CD14-positive monocyte (primary cell): ENCODE results near the gene BRF1. TPM values are rescaled to one million over a fixed set of nuclear protein-coding genes. Genes with fewer than 3 reads are reported as not detected.
A peak's percentile ranks its signal among the peaks of the same experiment; 100 is the strongest.

ENCODE experiments used
- DNase-seq, 3 donors: peaks; one replicate each; pipeline ENCODE4 v3.0.0-alpha.2; 2011 to 2022
- H2AFZ ChIP-seq: 2 replicates; pipeline ENCODE4 v1.6.0; 2012; ENCODE audit warnings: mild to moderate bottlenecking, low read depth, low read length, inconsistent platforms; ENCODE audit not compliant: insufficient read depth, poor library complexity, severe bottlenecking
- H3K27ac ChIP-seq, 2 donors: 1 replicate in 1 of 2; 2 replicates in 1 of 2; pipeline ENCODE4 v1.5.1; 2012 to 2013; ENCODE audit warnings: low read length in 2 of 2, control low read depth in 1 of 2, inconsistent platforms in 1 of 2, low read depth in 1 of 2, mild to moderate bottlenecking in 1 of 2
- H3K27me3 ChIP-seq, 2 donors: one replicate each; pipeline versions ENCODE4 v1.6.0 to v1.6.1; 2011 to 2013; ENCODE audit warnings: low read length in 2 of 2; ENCODE audit not compliant: control insufficient read depth in 2 of 2, insufficient read depth in 2 of 2
- H3K36me3 ChIP-seq, 2 donors: replicated peaks in 1 of 2; 1 replicate in 1 of 2; 2 replicates in 1 of 2; pipeline versions ENCODE4 v1.5.1 to v1.6.1; 2012 to 2013; ENCODE audit warnings: low read length in 2 of 2, control low read depth in 1 of 2, inconsistent platforms in 1 of 2, mild to moderate bottlenecking in 1 of 2; ENCODE audit not compliant: insufficient read depth in 2 of 2, control insufficient read depth in 1 of 2
- H3K4me1 ChIP-seq, 2 donors: 1 replicate in 1 of 2; 2 replicates in 1 of 2; pipeline versions ENCODE4 v1.5.1 to v1.6.1; 2012 to 2013; ENCODE audit warnings: low read length in 2 of 2, control low read depth in 1 of 2, inconsistent platforms in 1 of 2, mild to moderate bottlenecking in 1 of 2, moderate library complexity in 1 of 2; ENCODE audit not compliant: insufficient read depth in 2 of 2, control insufficient read depth in 1 of 2
- H3K4me2 ChIP-seq: replicated peaks from 2 replicates; pipeline ENCODE3; 2012; ENCODE audit warnings: low read length, moderate library complexity, mild to moderate bottlenecking; ENCODE audit not compliant: poor library complexity, severe bottlenecking; ENCODE audit errors: extremely low read depth
- H3K4me3 ChIP-seq, 3 experiments: fragments of 200-600 bp in 1 of 3; sonication (generic) in 1 of 3; replicated peaks in 1 of 3; 1 replicate in 2 of 3; 2 replicates in 1 of 3; pipeline ENCODE4 v1.5.1; 2011 to 2013; ENCODE audit warnings: low read length in 3 of 3, mild to moderate bottlenecking in 3 of 3, control low read depth in 2 of 3, low read depth in 2 of 3, inconsistent platforms in 1 of 3, moderate library complexity in 1 of 3
- H3K79me2 ChIP-seq: 2 replicates; pipeline ENCODE4 v1.6.0; 2012; ENCODE audit warnings: mild to moderate bottlenecking, control low read depth, inconsistent platforms, low read length, moderate library complexity; ENCODE audit not compliant: insufficient read depth
- H3K9ac ChIP-seq: 2 replicates; pipeline ENCODE4 v1.6.0; 2017; ENCODE audit warnings: low read length, mild to moderate bottlenecking; ENCODE audit not compliant: insufficient read depth, poor library complexity, severe bottlenecking
- H3K9me3 ChIP-seq, 2 donors: replicated peaks in 1 of 2; 1 replicate in 1 of 2; 2 replicates in 1 of 2; pipeline versions ENCODE4 v1.5.1 to v1.6.1; 2012 to 2013; ENCODE audit warnings: low read length in 2 of 2, control low read depth in 1 of 2; ENCODE audit not compliant: control insufficient read depth in 1 of 2, insufficient read depth in 1 of 2
- H4K20me1 ChIP-seq: 2 replicates; pipeline ENCODE4 v1.6.0; 2012; ENCODE audit warnings: mild to moderate bottlenecking, low read length, control low read depth, moderate library complexity; ENCODE audit not compliant: insufficient read depth
- H3K27ac Mint-ChIP-seq, 7 donors: one replicate each; pipeline ENCODE4 v1.8.0; 2020; ENCODE audit warnings: mild to moderate bottlenecking in 7 of 7, mixed read lengths in 7 of 7, moderate library complexity in 6 of 7, inconsistent platforms in 2 of 7
- H3K27me3 Mint-ChIP-seq, 3 donors: one replicate each; pipeline ENCODE4 v1.8.0; 2021 to 2022; ENCODE audit warnings: low read depth in 3 of 3, mild to moderate bottlenecking in 3 of 3, mixed read lengths in 3 of 3, moderate library complexity in 3 of 3, inconsistent platforms in 1 of 3
- H3K36me3 Mint-ChIP-seq, 2 donors: one replicate each; pipeline ENCODE4 v1.8.0; 2020; ENCODE audit warnings: mixed read lengths in 2 of 2, inconsistent platforms in 1 of 2, mild to moderate bottlenecking in 1 of 2
- H3K4me1 Mint-ChIP-seq: one replicate; pipeline ENCODE4 v1.8.0; 2020; ENCODE audit warnings: mild to moderate bottlenecking, mixed read lengths
- H3K4me3 Mint-ChIP-seq, 2 donors: one replicate each; pipeline ENCODE4 v1.8.0; 2020; ENCODE audit warnings: mild to moderate bottlenecking in 2 of 2, mixed read lengths in 2 of 2, moderate library complexity in 1 of 2
- H3K9me3 Mint-ChIP-seq, 7 donors: one replicate each; pipeline ENCODE4 v1.8.0; 2020 to 2022; ENCODE audit warnings: mixed read lengths in 7 of 7, mild to moderate bottlenecking in 6 of 7, moderate library complexity in 6 of 7, inconsistent platforms in 2 of 7
- WGBS: methylation state at CpG from one replicate; pipeline ENCODE4 v1.1.5; 2013; ENCODE audit warnings: missing lambda C conversion rate; ENCODE audit not compliant: insufficient coverage; 5-methylcytosine and 5-hydroxymethylcytosine counted together
- intact Hi-C, 2 donors: fragments of 100-400 bp; cut with micrococcal nuclease; formaldehyde crosslinking; loops; one replicate each; pipeline versions ENCODE4 v1.15.0 to v1.15.1; 2023
- polyA plus RNA-seq, 3 donors: library from polyadenylated mRNA; depleted of rRNA in 1 of 3; unstranded in 2 of 3; stranded (reverse) in 1 of 3; fragments of 300-500 nt in 2 of 3; fragments of >200 nt in 1 of 3; fragmentation: Illumina TruSeq in 2 of 3; gene quantifications; 1 replicate in 2 of 3; 2 replicates in 1 of 3; pipeline ENCODE4 v1.2.3, GENCODE V29; 2012 to 2021
- TF ChIP-seq, protein P1 (sequence below): fragments of 200-600 bp; IDR thresholded peaks from one replicate; pipeline ENCODE4 v1.8.0; 2022; ENCODE audit warnings: antibody characterized with exemption, mild to moderate bottlenecking

BRF1 gene
- polyA plus RNA-seq, 3 donors: 2.3 to 20.5 (median 2.5) TPM

DNA sequence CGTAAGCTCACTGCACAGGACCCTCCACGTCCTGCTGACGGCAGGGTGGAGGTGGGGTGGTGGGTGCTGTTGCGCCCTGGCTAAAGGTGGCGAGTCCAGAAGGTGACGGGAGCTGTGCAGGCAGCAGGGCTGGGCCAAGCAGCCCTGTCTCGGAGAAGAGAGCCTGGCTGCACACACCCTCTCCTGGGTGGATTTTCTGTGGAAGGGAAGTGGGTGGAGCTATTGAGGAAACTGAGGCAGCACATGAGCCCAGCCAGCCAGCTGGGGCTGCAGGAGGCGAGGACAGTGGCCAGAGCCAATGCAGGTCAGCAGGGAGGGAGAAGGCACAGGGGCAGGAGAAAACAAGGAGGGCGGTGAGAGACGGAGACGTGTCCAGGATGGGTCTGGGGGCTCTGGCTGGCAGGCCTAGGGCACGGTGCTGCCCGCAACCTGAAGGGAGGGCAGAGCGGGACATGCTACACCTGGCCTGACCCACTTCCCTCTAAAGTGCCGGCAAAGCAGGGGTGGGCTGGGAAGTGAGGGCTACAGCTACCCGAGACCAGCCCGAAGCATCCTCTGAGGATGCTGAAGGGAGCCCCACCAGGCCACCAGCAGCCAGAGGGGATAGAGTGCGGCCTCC is 32.0 kb downstream of the BRF1 start:
- H3K4me3 ChIP-seq: no peak overlapping the region
- no peaks in the 10 kb centered on the region for H3K9me3 ChIP-seq
- no peak overlapping the region for H3K4me2 ChIP-seq
- Mint-ChIP-seq H3K27me3 (no peaks in the 10 kb centered on the region), H3K9me3 (peaks cover 0 to 1% (median 0%) of the 10 kb centered on the region in 7 donors), H3K4me1 (no peaks in the 10 kb centered on the region), H3K36me3 (peaks cover 38 to 58% of the 10 kb centered on the region in 2 donors), H3K4me3 (no peak overlapping the region), H3K27ac (no peak overlapping the region)
- H3K27ac ChIP-seq: no peak overlapping the region
- no peaks in the 10 kb centered on the region for H3K27me3 ChIP-seq
- H3K36me3 ChIP-seq: peaks cover 22 to 60% of the 10 kb centered on the region in 2 donors
- TF ChIP-seq, protein P1, sequence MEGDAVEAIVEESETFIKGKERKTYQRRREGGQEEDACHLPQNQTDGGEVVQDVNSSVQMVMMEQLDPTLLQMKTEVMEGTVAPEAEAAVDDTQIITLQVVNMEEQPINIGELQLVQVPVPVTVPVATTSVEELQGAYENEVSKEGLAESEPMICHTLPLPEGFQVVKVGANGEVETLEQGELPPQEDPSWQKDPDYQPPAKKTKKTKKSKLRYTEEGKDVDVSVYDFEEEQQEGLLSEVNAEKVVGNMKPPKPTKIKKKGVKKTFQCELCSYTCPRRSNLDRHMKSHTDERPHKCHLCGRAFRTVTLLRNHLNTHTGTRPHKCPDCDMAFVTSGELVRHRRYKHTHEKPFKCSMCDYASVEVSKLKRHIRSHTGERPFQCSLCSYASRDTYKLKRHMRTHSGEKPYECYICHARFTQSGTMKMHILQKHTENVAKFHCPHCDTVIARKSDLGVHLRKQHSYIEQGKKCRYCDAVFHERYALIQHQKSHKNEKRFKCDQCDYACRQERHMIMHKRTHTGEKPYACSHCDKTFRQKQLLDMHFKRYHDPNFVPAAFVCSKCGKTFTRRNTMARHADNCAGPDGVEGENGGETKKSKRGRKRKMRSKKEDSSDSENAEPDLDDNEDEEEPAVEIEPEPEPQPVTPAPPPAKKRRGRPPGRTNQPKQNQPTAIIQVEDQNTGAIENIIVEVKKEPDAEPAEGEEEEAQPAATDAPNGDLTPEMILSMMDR: no peak
- no peak for DNase-seq
- H3K4me1 ChIP-seq: no peaks in the 10 kb centered on the region
- 97% methylated on average over 12 of the region's 18 CpGs for WGBS
- intact Hi-C loops: no loop called here
- H3K9ac ChIP-seq: no peak overlapping the region
- no peak overlapping the region for H2AFZ ChIP-seq
- no peaks in the 10 kb centered on the region for H3K79me2 ChIP-seq
- H4K20me1 ChIP-seq: peaks cover 31% of the 10 kb centered on the region

DNA sequence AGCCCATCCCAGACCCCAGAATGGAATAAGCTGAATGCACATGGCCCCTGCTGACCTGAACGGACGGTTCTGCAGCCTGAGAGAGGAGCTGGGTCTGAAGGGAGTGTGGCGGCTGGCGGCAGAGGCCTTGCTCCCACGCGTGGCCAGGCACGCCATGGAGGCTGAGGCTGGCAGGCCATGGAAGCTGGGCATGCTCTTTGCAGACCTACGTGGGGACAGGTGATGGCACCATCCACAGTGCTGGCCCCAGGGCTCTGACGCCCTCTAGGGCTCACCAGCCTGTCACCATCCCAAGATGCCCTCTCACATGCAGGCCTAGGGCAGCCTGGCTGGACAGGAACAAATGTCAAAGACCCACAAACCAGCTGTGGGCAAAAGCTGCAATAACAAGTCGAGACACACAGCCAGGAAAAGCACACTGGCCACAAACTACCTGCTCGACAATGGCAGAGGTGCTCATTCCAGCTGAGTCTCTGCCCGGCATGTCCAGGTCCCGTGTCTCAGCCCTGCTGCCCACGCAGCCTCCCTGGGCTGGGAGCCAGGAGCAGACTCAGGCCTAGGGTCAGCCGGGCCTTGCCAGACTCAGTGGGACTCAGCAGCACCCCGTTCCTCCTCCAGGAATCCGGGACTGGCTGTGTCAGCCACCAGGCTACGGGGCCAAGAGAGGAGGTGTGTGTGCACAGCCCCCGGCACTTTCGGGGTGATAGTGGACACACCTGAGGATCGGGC is 32.8 kb downstream of the BRF1 start:
- no peaks in the 10 kb centered on the region for H3K4me1 ChIP-seq
- Mint-ChIP-seq H3K36me3 (peaks cover 45 to 67% of the 10 kb centered on the region in 2 donors), H3K27me3 (no peaks in the 10 kb centered on the region), H3K27ac (peak overlapping the region in 1 of 7 donors; percentile 55), H3K9me3 (peaks cover 0 to 1% (median 0%) of the 10 kb centered on the region in 7 donors), H3K4me1 (no peaks in the 10 kb centered on the region), H3K4me3 (no peak overlapping the region)
- intact Hi-C loops: no loop called here
- no peak overlapping the region for H2AFZ ChIP-seq
- H3K36me3 ChIP-seq: peaks cover 22 to 62% of the 10 kb centered on the region in 2 donors
- H3K4me2 ChIP-seq: no peak overlapping the region
- no peak overlapping the region for H3K9ac ChIP-seq
- no peaks in the 10 kb centered on the region for H3K79me2 ChIP-seq
- H4K20me1 ChIP-seq: peaks cover 27% of the 10 kb centered on the region
- H3K27me3 ChIP-seq: no peaks in the 10 kb centered on the region
- no peak overlapping the region for H3K27ac ChIP-seq
- no peak for DNase-seq
- TF ChIP-seq, protein P1: no peak
- H3K4me3 ChIP-seq: no peak overlapping the region
- no peaks in the 10 kb centered on the region for H3K9me3 ChIP-seq
- WGBS: 96% methylated on average over 16 of the region's 21 CpGs
